Myocyte (in vitro differentiated cells): Measurements from ENCODE around the gene TAS2R40. TPM values are rescaled to one million over a fixed set of nuclear protein-coding genes. Genes with fewer than 3 reads are reported as not detected.
A peak's percentile ranks its signal among the peaks of the same experiment; 100 is the strongest.
"Not testable (repeated sequence)": the region's sequence is repeated elsewhere in the genome, so short reads cannot be mapped to it uniquely, and the experiment has no call there.

ENCODE experiments used
- DNase-seq: peaks from one replicate; pipeline ENCODE4 v3.0.0-alpha.2; 2012; ENCODE audit warnings: low read depth
- polyA plus RNA-seq: library from polyadenylated mRNA; unstranded; fragments of >200 nt; gene quantifications from one replicate; pipeline ENCODE4 v1.2.1, GENCODE V29; 2012; ENCODE audit warnings: missing spikeins
- total RNA-seq: library from RNA; depleted of rRNA; stranded (reverse); fragments of >200 nt; gene quantifications from 2 replicates; pipeline ENCODE4 v1.2.3, GENCODE V29; 2014

The TAS2R40 gene
- not detected in 2 replicates for total RNA-seq
- not detected for polyA plus RNA-seq

DNA sequence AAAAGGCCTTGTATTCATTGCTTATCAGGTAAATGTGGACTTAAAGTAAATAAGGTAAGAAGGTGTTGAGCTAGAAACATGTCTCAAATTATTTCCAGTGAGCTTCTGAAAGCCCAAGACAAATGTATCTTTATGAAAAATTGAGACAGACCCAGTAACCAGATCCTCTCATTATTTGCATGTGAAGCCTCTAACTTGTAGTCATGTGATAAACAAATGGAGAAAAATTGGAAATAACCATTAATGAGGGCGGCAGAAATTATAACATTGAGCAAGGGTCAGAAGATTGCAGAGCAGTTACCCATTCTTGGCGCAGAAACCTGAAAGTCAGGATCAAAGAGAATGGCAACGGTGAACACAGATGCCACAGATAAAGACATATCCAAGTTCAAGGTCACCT lies at the start of gene TAS2R40:
Gene TAS2R40, plus strand, starts transcription at position 301 of the 400 bp plus-strand sequence. Its CDS starts 42 bp downstream, at position 343.
- DNase-seq: no peak

- peak; percentile 74 for DNase-seq
These were observed 49.5 kb upstream of the TAS2R40 start for GRCh38 chr7:143172354-143172753.

DNA sequence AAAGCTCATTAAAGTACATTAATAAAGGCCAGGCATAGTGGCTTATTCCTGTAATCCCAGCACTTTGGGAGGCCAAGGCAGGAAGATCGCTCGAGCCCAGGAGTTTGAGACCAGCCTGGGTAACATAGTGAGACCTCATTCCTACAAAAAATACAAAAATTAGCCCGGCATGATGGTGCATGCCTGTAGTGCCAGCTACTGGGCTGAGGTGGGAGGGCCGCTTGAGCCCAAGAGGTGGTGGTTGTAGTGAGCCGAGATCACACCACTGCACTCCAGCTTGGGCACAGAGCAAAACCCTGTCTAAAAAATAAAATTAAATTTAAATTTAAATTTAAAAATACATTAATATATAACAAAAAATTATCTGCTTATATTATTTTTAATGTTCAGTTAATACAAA lies 45.7 kb upstream of the TAS2R40 start:
- no peak for DNase-seq

DNA sequence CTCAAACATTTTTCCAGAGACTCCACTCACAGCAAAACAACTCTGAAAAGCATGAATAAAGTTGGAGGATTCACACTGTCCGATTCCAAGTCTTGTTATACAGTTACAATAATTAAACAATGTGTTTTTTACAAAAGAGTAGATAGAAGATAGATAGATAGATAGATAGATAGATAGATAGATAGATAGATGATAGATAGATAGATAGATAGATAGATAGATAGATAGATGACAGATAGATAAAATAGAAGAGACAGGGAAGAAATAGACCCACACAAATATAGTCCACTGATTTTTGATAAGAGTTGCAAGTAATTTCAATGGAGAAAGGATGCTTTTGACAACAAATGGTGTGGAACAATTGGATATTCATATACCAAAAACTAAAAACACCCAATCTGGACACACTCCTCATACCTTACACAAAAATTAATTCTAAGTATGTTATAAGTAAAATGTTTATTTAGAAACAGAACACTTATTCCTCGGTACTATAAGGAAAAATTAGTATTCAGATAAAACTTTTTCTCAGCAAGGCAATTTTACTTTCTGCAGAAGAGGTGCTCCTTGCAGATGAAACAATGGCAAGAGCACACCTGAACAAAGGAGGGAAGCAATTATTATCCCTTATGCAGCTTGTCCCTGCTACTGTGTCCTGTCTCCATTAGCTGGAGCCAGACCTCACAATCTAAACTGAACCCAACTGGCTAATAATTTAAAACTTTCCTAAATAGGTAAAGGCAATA lies 44.3 kb upstream of the TAS2R40 start:
- DNase-seq: no peak

DNA sequence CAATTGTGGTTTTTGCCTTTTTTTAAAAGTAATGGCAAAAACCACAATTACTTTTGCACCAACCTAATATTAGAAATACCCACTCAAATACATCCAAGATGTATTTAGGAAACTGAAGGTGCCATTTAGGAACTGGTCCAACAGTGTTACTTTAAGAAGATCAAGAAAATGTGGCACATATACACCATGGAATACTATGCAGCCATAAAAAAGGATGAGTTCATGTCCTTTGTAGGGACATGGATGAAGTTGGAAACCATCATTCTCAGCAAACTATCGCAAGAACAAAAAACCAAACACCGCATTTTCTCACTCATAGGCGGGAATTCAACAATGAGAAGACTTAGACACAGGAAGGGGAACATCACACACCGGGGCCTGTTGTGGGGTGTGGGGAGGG lies 41.1 kb upstream of the TAS2R40 start:
- DNase-seq: not testable (repeated sequence)

DNA sequence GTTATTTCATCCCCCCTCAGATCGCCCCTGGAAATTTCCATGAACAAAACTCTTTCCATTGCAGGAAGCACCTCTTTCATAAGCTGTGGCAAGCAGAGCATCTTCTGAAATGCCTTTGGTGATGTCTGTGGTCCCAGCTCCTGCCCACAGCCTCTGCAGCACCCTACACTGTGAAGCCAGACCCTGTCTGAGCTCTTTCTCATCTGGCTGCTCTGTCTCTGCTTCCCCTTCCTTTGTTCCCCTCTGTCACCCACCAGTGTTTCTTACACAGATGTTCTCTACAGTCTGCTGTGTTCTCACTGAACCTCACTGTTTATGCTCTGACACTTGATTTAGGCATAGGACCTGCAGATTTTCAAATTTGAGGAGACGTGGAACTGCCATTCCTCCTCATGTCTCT lies 40.5 kb upstream of the TAS2R40 start:
- DNase-seq: peak; percentile 15

DNA sequence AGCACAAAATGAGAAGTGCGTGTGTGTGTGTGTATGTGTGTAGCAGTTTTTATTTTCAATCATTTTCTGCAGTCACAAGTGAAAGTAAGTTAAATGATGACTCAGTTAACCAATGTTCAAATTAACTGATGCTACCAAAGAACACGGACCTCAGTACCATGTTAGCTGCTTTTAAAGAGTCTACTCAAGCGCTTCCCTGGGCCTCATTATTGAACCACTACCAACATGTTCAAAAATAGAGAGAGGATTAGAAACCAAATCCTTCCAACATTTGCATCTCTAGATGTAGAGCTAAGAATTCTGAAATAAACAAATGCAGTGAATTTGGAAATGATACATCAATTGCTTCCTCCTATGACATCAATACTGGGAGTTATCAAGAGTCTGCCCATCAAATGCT lies 38.8 kb upstream of the TAS2R40 start, which contains the start of gene TAS2R39:
Gene TAS2R39, plus strand, starts transcription at position 396 of the 400 bp plus-strand sequence. Its CDS starts 0 bp downstream, at position 396.
- no peak for DNase-seq

GRCh38 chr7:143185551-143185950 lies 36.3 kb upstream of the TAS2R40 start:
- DNase-seq: no peak

GRCh38 chr7:143188994-143189393 lies 32.8 kb upstream of the TAS2R40 start:
- DNase-seq: no peak

DNA sequence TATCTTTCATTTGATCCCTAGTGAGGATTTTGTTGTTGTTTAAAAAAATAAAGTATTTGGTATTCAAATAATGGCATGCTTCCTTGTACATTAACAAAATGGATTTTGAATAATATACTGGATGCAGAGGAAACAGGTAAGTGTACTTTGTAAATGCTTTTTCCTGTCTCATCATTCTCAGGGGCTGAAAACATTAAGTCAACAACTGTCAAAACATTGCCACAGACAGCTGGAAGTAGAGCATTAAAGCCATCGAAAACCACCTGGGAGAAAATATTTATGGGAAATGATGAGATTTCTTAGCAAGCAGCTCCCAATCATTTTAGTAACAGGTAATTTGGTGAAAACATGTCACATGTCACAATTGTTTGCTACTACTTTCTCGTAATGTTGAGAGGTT lies 28.0 kb upstream of the TAS2R40 start:
- DNase-seq: no peak

DNA sequence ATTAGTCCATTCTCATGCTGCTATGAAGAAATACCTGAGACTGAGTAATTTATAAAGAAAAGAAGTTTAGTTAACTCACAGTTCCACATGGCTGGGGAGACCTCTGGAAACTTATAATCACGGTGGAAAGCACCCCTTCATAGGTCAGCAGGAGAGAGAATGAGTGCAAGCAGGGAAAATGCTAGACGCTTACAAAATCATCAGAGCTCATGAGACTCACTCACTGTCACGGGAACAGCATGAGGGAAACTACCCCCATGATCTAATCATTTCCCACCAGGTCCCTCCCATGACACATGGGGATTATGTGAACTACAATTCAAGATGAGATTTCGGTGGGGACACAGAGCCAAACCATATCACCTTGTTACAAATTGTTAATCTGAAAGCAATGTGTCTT lies 22.8 kb upstream of the TAS2R40 start:
- no peak for DNase-seq

GRCh38 chr7:143202161-143202560 lies 19.7 kb upstream of the TAS2R40 start:
- DNase-seq: no peak

DNA sequence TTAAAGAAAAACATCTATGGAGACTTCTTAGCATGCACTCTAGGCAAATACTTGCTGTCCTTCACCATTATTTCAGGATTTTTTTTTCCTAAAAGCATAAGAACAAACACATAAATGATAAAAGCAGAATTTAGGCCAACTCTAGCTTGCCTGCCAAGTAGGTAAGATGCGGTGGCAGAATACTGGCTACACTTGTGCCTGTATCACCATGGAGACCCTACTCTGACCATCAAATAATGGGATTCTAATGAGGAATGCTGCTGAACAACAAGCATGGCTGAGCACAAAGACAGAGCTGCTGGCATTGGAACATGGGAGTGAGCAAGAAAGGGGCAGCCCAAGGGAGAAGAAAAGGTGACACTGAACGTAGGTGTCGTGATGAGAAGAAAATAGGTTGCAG lies 18.5 kb upstream of the TAS2R40 start:
- DNase-seq: no peak

DNA sequence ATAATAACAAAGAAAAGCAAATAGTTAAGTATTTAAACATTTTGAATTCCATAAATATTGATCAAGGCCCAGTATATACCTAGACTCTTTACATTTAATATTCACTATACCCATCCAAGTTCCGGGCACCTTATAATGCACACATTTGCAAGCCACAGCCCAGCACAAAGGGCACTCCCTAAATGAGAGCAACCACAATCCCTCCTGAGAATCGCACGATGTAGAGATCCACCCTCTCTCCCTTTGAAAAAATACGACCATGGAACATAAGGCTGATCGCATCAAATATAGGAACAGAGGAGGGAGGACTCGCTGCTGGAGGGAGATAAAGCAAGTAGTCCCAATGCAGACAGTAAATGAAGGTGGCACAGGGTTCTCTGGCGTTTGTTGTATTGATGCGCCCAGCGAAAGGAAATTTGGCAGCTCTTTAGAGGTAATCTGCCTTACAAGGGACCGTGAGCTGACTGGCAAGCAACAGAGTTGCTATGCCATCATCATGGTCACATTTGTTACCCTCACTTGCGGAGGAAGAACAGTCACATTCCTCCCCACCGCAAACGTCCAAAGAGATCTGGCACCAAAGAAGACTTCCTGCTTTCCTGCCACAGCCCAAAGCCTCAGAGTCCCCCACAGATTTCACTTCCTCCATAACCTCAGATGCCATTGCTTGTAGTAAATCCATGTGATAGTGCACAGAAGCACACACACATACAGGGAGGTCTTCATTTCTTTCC lies 16.1 kb upstream of the TAS2R40 start:
- peak; percentile 87 for DNase-seq

DNA sequence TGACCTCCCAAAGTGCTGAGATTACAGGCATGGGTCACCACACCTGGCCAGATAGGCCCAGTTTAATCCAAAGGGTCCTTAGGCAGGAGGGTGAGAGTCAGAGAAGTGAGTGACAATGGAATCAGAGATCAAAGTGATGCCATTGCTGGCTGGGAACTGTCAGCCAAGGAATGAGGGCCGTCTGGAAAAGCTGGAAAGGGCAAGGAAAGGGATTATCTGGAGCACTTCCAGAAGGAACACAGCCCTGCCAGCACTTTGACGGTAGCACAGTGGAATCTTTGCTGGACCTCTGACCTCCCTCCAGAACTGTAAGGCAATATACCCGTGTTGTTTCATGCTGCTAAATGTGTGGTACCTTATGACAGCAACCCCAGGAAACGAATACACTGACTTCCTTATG lies 11.3 kb upstream of the TAS2R40 start:
- DNase-seq: no peak

- DNase-seq: not testable (repeated sequence)
These were observed 8.4 kb upstream of the TAS2R40 start for GRCh38 chr7:143213478-143213877.

- DNase-seq: peak; percentile 93
These were observed 6.8 kb upstream of the TAS2R40 start for GRCh38 chr7:143214789-143215679.

GRCh38 chr7:143216151-143216550 lies 5.7 kb upstream of the TAS2R40 start:
- DNase-seq: no peak

DNA sequence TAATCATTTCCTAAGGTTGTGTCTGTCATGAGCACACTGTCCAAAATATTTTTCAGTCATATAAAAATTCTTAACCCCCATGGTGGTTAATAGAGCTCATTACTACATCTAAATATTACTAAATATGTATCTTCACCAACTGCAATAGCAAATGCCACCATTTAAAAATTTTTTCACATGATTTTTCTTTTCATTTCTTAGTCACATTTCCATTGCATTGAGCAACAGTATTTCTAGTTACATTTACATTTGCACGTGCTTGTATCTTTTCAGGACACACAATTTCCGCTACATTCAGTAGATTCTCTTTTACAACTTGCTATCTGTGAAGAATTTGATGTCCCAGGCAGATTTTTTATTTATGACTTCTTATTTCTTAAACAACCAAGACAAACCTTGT lies 5.2 kb upstream of the TAS2R40 start:
- no peak for DNase-seq

DNA sequence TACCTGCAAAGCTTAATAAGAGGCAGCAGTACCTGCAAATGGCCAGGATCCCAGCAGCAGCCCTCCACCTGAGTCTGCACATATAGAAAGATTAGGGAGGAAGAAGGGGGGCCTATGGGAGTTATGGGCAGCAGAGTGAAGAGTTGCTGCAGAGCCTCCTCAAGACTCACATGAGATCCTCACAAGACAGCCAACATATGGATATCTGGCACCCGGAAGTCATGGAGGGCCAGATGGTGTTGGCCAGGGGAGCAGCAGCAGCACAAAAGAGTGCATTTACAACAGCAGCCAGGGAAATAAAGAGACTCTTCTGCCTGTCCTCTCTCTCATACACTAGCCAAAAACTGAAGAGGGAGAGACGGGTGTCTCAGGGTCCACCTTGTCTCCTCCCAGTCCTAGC lies 4.0 kb upstream of the TAS2R40 start:
- DNase-seq: no peak

GRCh38 chr7:143221286-143221685 lies 551 bp upstream of the TAS2R40 start:
- no peak for DNase-seq

- no peak for DNase-seq
These were observed 945 bp downstream of the TAS2R40 start for GRCh38 chr7:143222782-143223181.
